ENCODE measurements around the gene EVX2.

The EVX2 gene

GRCh38 chr2:176096243-176096985, 12.7 kb upstream of the EVX2 start:
- no peak for DNase-seq (ENCODE audit: low read depth)

GRCh38 chr2:176095421-176095820, 11.7 kb upstream of the EVX2 start:
- no peak for DNase-seq (ENCODE audit: low read depth)

GRCh38 chr2:176094349-176094748, 10.6 kb upstream of the EVX2 start:
- no peak for DNase-seq (ENCODE audit: low read depth)

- DNase-seq (ENCODE audit: low read depth), result no peak
Observed at GRCh38 chr2:176093898-176094249, 10.1 kb upstream of the EVX2 start.

GRCh38 chr2:176093145-176093897, 9.6 kb upstream of the EVX2 start:
- DNase-seq (ENCODE audit: low read depth), result no peak

GRCh38 chr2:176092270-176093144, 8.7 kb upstream of the EVX2 start, which contains the start of gene HOXD13:
Gene HOXD13, plus strand, starts transcription at chr2:176092721. Its CDS starts 170 bp downstream, at chr2:176092891.
- DNase-seq (ENCODE audit: low read depth), result no peak

GRCh38 chr2:176091329-176092258, 7.8 kb upstream of the EVX2 start:
- DNase-seq (ENCODE audit: low read depth), result no peak

- DNase-seq (ENCODE audit: low read depth), result no peak
Observed at GRCh38 chr2:176090862-176091261, 7.1 kb upstream of the EVX2 start.

GRCh38 chr2:176089843-176090395, 6.2 kb upstream of the EVX2 start:
- no peak for DNase-seq (ENCODE audit: low read depth)

GRCh38 chr2:176088937-176089842, 5.4 kb upstream of the EVX2 start:
- no peak for DNase-seq (ENCODE audit: low read depth)

GRCh38 chr2:176088048-176088936, 4.5 kb upstream of the EVX2 start:
- no peak for DNase-seq (ENCODE audit: low read depth)

- no peak for DNase-seq (ENCODE audit: low read depth)
Observed at GRCh38 chr2:176087330-176088047, 3.7 kb upstream of the EVX2 start.

GRCh38 chr2:176085861-176086771, 2.4 kb upstream of the EVX2 start:
- DNase-seq (ENCODE audit: low read depth), result no peak

GRCh38 chr2:176085120-176085788, 1.5 kb upstream of the EVX2 start:
- no peak for DNase-seq (ENCODE audit: low read depth)

GRCh38 chr2:176084611-176085119, 903 bp upstream of the EVX2 start:
- DNase-seq (ENCODE audit: low read depth), result no peak

Measured in stimulated activated CD8-positive, alpha-beta memory T cell treated with anti-CD3 and anti-CD28 coated beads, Interleukin-7, amount 100 ng/mL, for 24 hours (primary cell).